ENCODE measurements around the gene CHRNA10. TPM values are rescaled to one million over a fixed set of nuclear protein-coding genes. Genes with fewer than 3 reads are reported as not detected.

CHRNA10 gene
- total and polyA plus RNA-seq, 4 donors = 0.10 to 1.7 (median 0.36) TPM

- no peak overlapping the region for H3K9ac ChIP-seq (ENCODE audit: low read depth in 1 of 2, low read length in 2 of 2)
- no peak for DNase-seq (ENCODE audit: low spot score)
- no peak for TF ChIP-seq ATF3 (IDR thresholded peaks at IDR 0.05)
- no peaks in the 10 kb centered on the region for H3K27me3 ChIP-seq (ENCODE audit: control insufficient read depth in 4 of 4, insufficient read depth in 4 of 4, low read length in 3 of 4)
- no peaks in the 10 kb centered on the region for H3K4me1 ChIP-seq (ENCODE audit: control insufficient read depth in 4 of 4, insufficient read depth in 4 of 4, low read length in 3 of 4)
- H3K27ac ChIP-seq (ENCODE audit: low read depth in 1 of 2, low read length in 2 of 2) = no peak overlapping the region
- no peak overlapping the region for H3K4me3 ChIP-seq (ENCODE audit: low read depth in 1 of 3, low read length in 3 of 3)
- WGBS = 60% methylated on average over 8 of the region's 8 CpGs
- no peaks in the 10 kb centered on the region for H3K9me3 ChIP-seq (ENCODE audit: control insufficient read depth in 4 of 4, low read length in 3 of 4)
- H3K36me3 ChIP-seq (ENCODE audit: control insufficient read depth in 4 of 4, insufficient read depth in 3 of 4, low read depth in 1 of 4, low read length in 3 of 4) = no peaks in the 10 kb centered on the region
Observed at GRCh38 chr11:3623767-3624458, 47.3 kb downstream of the CHRNA10 start.

- TF ChIP-seq JUND (IDR thresholded peaks at IDR 0.05) (no peak), YY1 (IDR thresholded peaks at IDR 0.05) (no peak), FOXA1 (IDR thresholded peaks at IDR 0.05) (no peak), MAX (IDR thresholded peaks at IDR 0.05) (no peak), ATF3 (IDR thresholded peaks at IDR 0.05) (no peak), TAF1 (conservative IDR thresholded peaks at IDR 0.05) (no peak), HNF4A (conservative IDR thresholded peaks at IDR 0.05) (no peak), SP1 (IDR thresholded peaks at IDR 0.05) (no peak), GABPA (IDR thresholded peaks at IDR 0.05 in 1 of 2, conservative IDR thresholded peaks at IDR 0.05 in 1 of 2) (no peak), ZBTB33 (IDR thresholded peaks at IDR 0.05) (no peak), RXRA (IDR thresholded peaks at IDR 0.05) (no peak)
- H3K27me3 ChIP-seq (ENCODE audit: control insufficient read depth in 4 of 4, insufficient read depth in 4 of 4, low read length in 3 of 4) = no peaks in the 10 kb centered on the region
- H3K9me3 ChIP-seq (ENCODE audit: control insufficient read depth in 4 of 4, low read length in 3 of 4) = no peaks in the 10 kb centered on the region
- no peaks in the 10 kb centered on the region for H3K36me3 ChIP-seq (ENCODE audit: control insufficient read depth in 4 of 4, insufficient read depth in 3 of 4, low read depth in 1 of 4, low read length in 3 of 4)
- H3K9ac ChIP-seq (ENCODE audit: low read depth in 1 of 2, low read length in 2 of 2) = no peak overlapping the region
- no peak for DNase-seq (ENCODE audit: low spot score)
- no peak overlapping the region for H3K27ac ChIP-seq (ENCODE audit: low read depth in 1 of 2, low read length in 2 of 2)
- WGBS = 94% methylated on average over 5 of the region's 5 CpGs
- H3K4me1 ChIP-seq (ENCODE audit: control insufficient read depth in 4 of 4, insufficient read depth in 4 of 4, low read length in 3 of 4) = no peaks in the 10 kb centered on the region
- no peak overlapping the region for H3K4me3 ChIP-seq (ENCODE audit: low read depth in 1 of 3, low read length in 3 of 3)
Observed at GRCh38 chr11:3623121-3623520, 48.1 kb downstream of the CHRNA10 start.

GRCh38 chr11:3622521-3622920, 48.7 kb downstream of the CHRNA10 start:
- no peaks in the 10 kb centered on the region for H3K27me3 ChIP-seq (ENCODE audit: control insufficient read depth in 4 of 4, insufficient read depth in 4 of 4, low read length in 3 of 4)
- no peak overlapping the region for H3K4me3 ChIP-seq (ENCODE audit: low read depth in 1 of 3, low read length in 3 of 3)
- no peaks in the 10 kb centered on the region for H3K9me3 ChIP-seq (ENCODE audit: control insufficient read depth in 4 of 4, low read length in 3 of 4)
- no peak overlapping the region for H3K27ac ChIP-seq (ENCODE audit: low read depth in 1 of 2, low read length in 2 of 2)
- no peaks in the 10 kb centered on the region for H3K36me3 ChIP-seq (ENCODE audit: control insufficient read depth in 4 of 4, insufficient read depth in 3 of 4, low read depth in 1 of 4, low read length in 3 of 4)
- DNase-seq (ENCODE audit: low spot score) = no peak
- 71% methylated on average over 4 of the region's 4 CpGs for WGBS
- H3K4me1 ChIP-seq (ENCODE audit: control insufficient read depth in 4 of 4, insufficient read depth in 4 of 4, low read length in 3 of 4) = no peaks in the 10 kb centered on the region
- H3K9ac ChIP-seq (ENCODE audit: low read depth in 1 of 2, low read length in 2 of 2) = no peak overlapping the region
- TF ChIP-seq HNF4A (conservative IDR thresholded peaks at IDR 0.05) = no peak
- TF ChIP-seq ATF3 (IDR thresholded peaks at IDR 0.05) = no peak
- TF ChIP-seq ZBTB33 (IDR thresholded peaks at IDR 0.05) = no peak
- no peak for TF ChIP-seq MAX (IDR thresholded peaks at IDR 0.05)
- TF ChIP-seq YY1 (IDR thresholded peaks at IDR 0.05) = no peak
- TF ChIP-seq REST (IDR thresholded peaks at IDR 0.05) = no peak
- TF ChIP-seq HNF4G (IDR thresholded peaks at IDR 0.05) = no peak
- no peak for TF ChIP-seq RXRA (IDR thresholded peaks at IDR 0.05)
- TF ChIP-seq SP1 (IDR thresholded peaks at IDR 0.05) = no peak
- no peak for TF ChIP-seq JUND (IDR thresholded peaks at IDR 0.05)
- no peak for TF ChIP-seq RAD21 (IDR thresholded peaks at IDR 0.05)
- no peak for TF ChIP-seq FOXA1 (IDR thresholded peaks at IDR 0.05)
- TF ChIP-seq NR2F2 (IDR thresholded peaks at IDR 0.05) = no peak
- TF ChIP-seq EGR1 (IDR thresholded peaks at IDR 0.05; ENCODE audit: low read depth in 2 of 2) = no peak
- TF ChIP-seq TAF1 (conservative IDR thresholded peaks at IDR 0.05) = no peak
- no peak for TF ChIP-seq GABPA (IDR thresholded peaks at IDR 0.05 in 1 of 2, conservative IDR thresholded peaks at IDR 0.05 in 1 of 2)

All from liver (tissue), 9 donors.